ENCODE measurements around the gene ZSWIM6. TPM values are rescaled to one million over a fixed set of nuclear protein-coding genes. Genes with fewer than 3 reads are reported as not detected.

The ZSWIM6 gene
- total RNA-seq, 1 donor from 2014 or later = 50.2 TPM

GRCh38 chr5:61385627-61386026, 53.6 kb downstream of the ZSWIM6 start:
- Mint-ChIP-seq H3K4me3 (ENCODE audit: unreplicated experiment) (no peak overlapping the region), H3K4me1 (ENCODE audit: low read depth, unreplicated experiment) (peaks cover 10% of the 10 kb centered on the region), H3K27me3 (ENCODE audit: unreplicated experiment) (peaks cover 3% of the 10 kb centered on the region), H3K27ac (ENCODE audit: unreplicated experiment) (no peak overlapping the region), H3K9me3 (ENCODE audit: unreplicated experiment) (peaks cover 4% of the 10 kb centered on the region), H3K36me3 (ENCODE audit: unreplicated experiment) (no peaks in the 10 kb centered on the region)
- no peak for DNase-seq
- no peak for TF ChIP-seq CTCF (IDR thresholded peaks at IDR 0.05; ENCODE audit: partially characterized antibody, unreplicated experiment)

GRCh38 chr5:61386045-61386800, 54.2 kb downstream of the ZSWIM6 start:
- no peak for DNase-seq
- no peak overlapping the region for H3K27ac Mint-ChIP-seq (ENCODE audit: unreplicated experiment)
- TF ChIP-seq CTCF (IDR thresholded peaks at IDR 0.05; ENCODE audit: partially characterized antibody, unreplicated experiment) = no peak
- H3K27me3 Mint-ChIP-seq (ENCODE audit: unreplicated experiment) = peaks cover 3% of the 10 kb centered on the region
- H3K9me3 Mint-ChIP-seq (ENCODE audit: unreplicated experiment) = peaks cover 4% of the 10 kb centered on the region
- no peaks in the 10 kb centered on the region for H3K36me3 Mint-ChIP-seq (ENCODE audit: unreplicated experiment)
- H3K4me3 Mint-ChIP-seq (ENCODE audit: unreplicated experiment) = no peak overlapping the region
- peaks cover 10% of the 10 kb centered on the region for H3K4me1 Mint-ChIP-seq (ENCODE audit: low read depth, unreplicated experiment)

GRCh38 chr5:61389609-61390008, 57.6 kb downstream of the ZSWIM6 start:
- Mint-ChIP-seq H3K36me3 (ENCODE audit: unreplicated experiment) (no peaks in the 10 kb centered on the region), H3K27me3 (ENCODE audit: unreplicated experiment) (peaks cover 3% of the 10 kb centered on the region), H3K4me1 (ENCODE audit: low read depth, unreplicated experiment) (peaks cover 13% of the 10 kb centered on the region), H3K9me3 (ENCODE audit: unreplicated experiment) (peaks cover 6% of the 10 kb centered on the region), H3K27ac (ENCODE audit: unreplicated experiment) (no peak overlapping the region), H3K4me3 (ENCODE audit: unreplicated experiment) (no peak overlapping the region)
- no peak for TF ChIP-seq CTCF (IDR thresholded peaks at IDR 0.05; ENCODE audit: partially characterized antibody, unreplicated experiment)
- DNase-seq = no peak

- no peak overlapping the region for H3K27ac Mint-ChIP-seq (ENCODE audit: unreplicated experiment)
- TF ChIP-seq CTCF (IDR thresholded peaks at IDR 0.05; ENCODE audit: partially characterized antibody, unreplicated experiment) = no peak
Measured at GRCh38 chr5:61394078-61394704, 62.1 kb downstream of the ZSWIM6 start.

GRCh38 chr5:61394793-61395192, 62.7 kb downstream of the ZSWIM6 start:
- Mint-ChIP-seq H3K4me1 (ENCODE audit: low read depth, unreplicated experiment) (peaks cover 31% of the 10 kb centered on the region), H3K4me3 (ENCODE audit: unreplicated experiment) (no peak overlapping the region), H3K27ac (ENCODE audit: unreplicated experiment) (no peak overlapping the region), H3K9me3 (ENCODE audit: unreplicated experiment) (peaks cover 4% of the 10 kb centered on the region), H3K36me3 (ENCODE audit: unreplicated experiment) (peaks cover 4% of the 10 kb centered on the region), H3K27me3 (ENCODE audit: unreplicated experiment) (no peaks in the 10 kb centered on the region)
- TF ChIP-seq CTCF (IDR thresholded peaks at IDR 0.05; ENCODE audit: partially characterized antibody, unreplicated experiment) = no peak
- no peak for DNase-seq

More at GRCh38 chr5:61394078-61394704, 62.1 kb downstream of the ZSWIM6 start:
- Mint-ChIP-seq H3K36me3 (ENCODE audit: unreplicated experiment) (peaks cover 4% of the 10 kb centered on the region), H3K27me3 (ENCODE audit: unreplicated experiment) (no peaks in the 10 kb centered on the region), H3K9me3 (ENCODE audit: unreplicated experiment) (peaks cover 4% of the 10 kb centered on the region), H3K4me3 (ENCODE audit: unreplicated experiment) (no peak overlapping the region), H3K4me1 (ENCODE audit: low read depth, unreplicated experiment) (peaks cover 25% of the 10 kb centered on the region)
- no peak for DNase-seq

Measured in glutamatergic neuron (in vitro differentiated cells).